Erythroblast (primary cell): ENCODE data around the gene YTHDF2.

Experiments used
- GATA1 ChIP-seq: IDR thresholded peaks from 2 replicates; pipeline ENCODE4 v1.6.1; 2011; ENCODE audit warnings: low read depth, mild to moderate bottlenecking, control low read depth, low read length, moderate library complexity
- POLR2A ChIP-seq: IDR thresholded peaks from 2 replicates; pipeline ENCODE4 v1.6.1; 2011; ENCODE audit warnings: mild to moderate bottlenecking, low read length

- TF ChIP-seq POLR2A: no peak
- TF ChIP-seq GATA1: no peak
Measured at GRCh38 chr1:28807986-28808385, 71.2 kb downstream of the YTHDF2 start.
